GM10847 (cell line): ENCODE data around the gene CD300LD.

ENCODE experiments used
- POLR2A ChIP-seq: IDR thresholded peaks from 2 replicates; pipeline ENCODE4 v1.6.1; 2011; ENCODE audit not compliant: insufficient read length; ENCODE audit errors: extremely low read depth

The CD300LD gene

GRCh38 chr17:74591503-74591902, 580 bp downstream of the CD300LD start:
- no peak for TF ChIP-seq POLR2A

- no peak for TF ChIP-seq POLR2A
Measured at GRCh38 chr17:74585711-74586110, 6.4 kb downstream of the CD300LD start.

GRCh38 chr17:74584292-74585060, 7.6 kb downstream of the CD300LD start:
- no peak for TF ChIP-seq POLR2A

GRCh38 chr17:74582633-74583032, 9.4 kb downstream of the CD300LD start:
- TF ChIP-seq POLR2A = no peak

GRCh38 chr17:74579900-74580299, 12.2 kb downstream of the CD300LD start:
- TF ChIP-seq POLR2A = no peak

- TF ChIP-seq POLR2A = no peak
Measured at GRCh38 chr17:74578979-74579378, 13.1 kb downstream of the CD300LD start.

GRCh38 chr17:74574489-74575142, 17.5 kb downstream of the CD300LD start:
- no peak for TF ChIP-seq POLR2A

- TF ChIP-seq POLR2A = no peak
Measured at GRCh38 chr17:74573169-74573568, 18.9 kb downstream of the CD300LD start.

GRCh38 chr17:74571621-74572270, 20.3 kb downstream of the CD300LD start:
- no peak for TF ChIP-seq POLR2A

GRCh38 chr17:74569020-74570003, 22.8 kb downstream of the CD300LD start:
- TF ChIP-seq POLR2A = no peak

GRCh38 chr17:74568106-74568873, 23.8 kb downstream of the CD300LD start:
- TF ChIP-seq POLR2A = no peak

GRCh38 chr17:74567397-74567796, 24.7 kb downstream of the CD300LD start, which contains the start of gene CD300H:
Gene CD300H, minus strand, starts transcription at chr17:74567509.
- no peak for TF ChIP-seq POLR2A

GRCh38 chr17:74566132-74566753, 25.8 kb downstream of the CD300LD start:
- TF ChIP-seq POLR2A = no peak

GRCh38 chr17:74565126-74565525, 27.0 kb downstream of the CD300LD start:
- TF ChIP-seq POLR2A = no peak

- TF ChIP-seq POLR2A = no peak
Measured at GRCh38 chr17:74563358-74563757, 28.7 kb downstream of the CD300LD start.
